Measurements from ENCODE around the gene SORBS1. TPM values are rescaled to one million over a fixed set of nuclear protein-coding genes. Genes with fewer than 3 reads are reported as not detected.

The SORBS1 gene
- total and polyA plus RNA-seq, 4 donors: 33.2 to 71.3 (median 44.1) TPM

- H3K36me3 ChIP-seq (ENCODE audit: control insufficient read depth in 4 of 4, insufficient read depth in 3 of 4, low read depth in 1 of 4, low read length in 3 of 4): peaks cover 0 to 2% (median 0%) of the 10 kb centered on the region in 4 donors
- TF ChIP-seq HNF4A (conservative IDR thresholded peaks at IDR 0.05) (no peak), EGR1 (IDR thresholded peaks at IDR 0.05; ENCODE audit: low read depth in 2 of 2) (no peak), FOXA1 (IDR thresholded peaks at IDR 0.05) (no peak), HNF4G (IDR thresholded peaks at IDR 0.05) (no peak), YY1 (IDR thresholded peaks at IDR 0.05) (peak; percentile 16), NR2F2 (IDR thresholded peaks at IDR 0.05) (peak; percentile 35), FOXA2 (IDR thresholded peaks at IDR 0.05) (no peak), GABPA (IDR thresholded peaks at IDR 0.05 in 1 of 2, conservative IDR thresholded peaks at IDR 0.05 in 1 of 2) (no peak)
- no peaks in the 10 kb centered on the region for H3K27me3 ChIP-seq (ENCODE audit: control insufficient read depth in 4 of 4, insufficient read depth in 4 of 4, low read length in 3 of 4)
- peaks cover 4 to 12% (median 11%) of the 10 kb centered on the region in 4 donors for H3K4me1 ChIP-seq (ENCODE audit: control insufficient read depth in 4 of 4, insufficient read depth in 4 of 4, low read length in 3 of 4)
- H3K27ac ChIP-seq (ENCODE audit: low read depth in 1 of 2, low read length in 2 of 2): no peak overlapping the region
- H3K9me3 ChIP-seq (ENCODE audit: control insufficient read depth in 4 of 4, low read length in 3 of 4): no peaks in the 10 kb centered on the region
- H3K9ac ChIP-seq (ENCODE audit: low read depth in 1 of 2, low read length in 2 of 2): no peak overlapping the region
- no peak overlapping the region for H3K4me3 ChIP-seq (ENCODE audit: low read depth in 1 of 3, low read length in 3 of 3)
- 76% methylated on average over 6 of the region's 6 CpGs for WGBS
- no peak for DNase-seq (ENCODE audit: low spot score)
Measured at GRCh38 chr10:95533590-95533989, 27.6 kb downstream of the SORBS1 start.

GRCh38 chr10:95532536-95532935 lies 28.6 kb downstream of the SORBS1 start:
- peaks cover 0 to 2% (median 0%) of the 10 kb centered on the region in 4 donors for H3K36me3 ChIP-seq (ENCODE audit: control insufficient read depth in 4 of 4, insufficient read depth in 3 of 4, low read depth in 1 of 4, low read length in 3 of 4)
- WGBS: 94% methylated on average over 2 of the region's 2 CpGs
- no peak overlapping the region for H3K4me3 ChIP-seq (ENCODE audit: low read depth in 1 of 3, low read length in 3 of 3)
- H3K4me1 ChIP-seq (ENCODE audit: control insufficient read depth in 4 of 4, insufficient read depth in 4 of 4, low read length in 3 of 4): peaks cover 0 to 9% (median 5%) of the 10 kb centered on the region in 4 donors
- H3K9me3 ChIP-seq (ENCODE audit: control insufficient read depth in 4 of 4, low read length in 3 of 4): no peaks in the 10 kb centered on the region
- H3K27me3 ChIP-seq (ENCODE audit: control insufficient read depth in 4 of 4, insufficient read depth in 4 of 4, low read length in 3 of 4): no peaks in the 10 kb centered on the region
- no peak overlapping the region for H3K9ac ChIP-seq (ENCODE audit: low read depth in 1 of 2, low read length in 2 of 2)
- no peak for DNase-seq (ENCODE audit: low spot score)
- no peak overlapping the region for H3K27ac ChIP-seq (ENCODE audit: low read depth in 1 of 2, low read length in 2 of 2)
- TF ChIP-seq HNF4G (IDR thresholded peaks at IDR 0.05) (no peak), REST (IDR thresholded peaks at IDR 0.05) (no peak), RXRA (IDR thresholded peaks at IDR 0.05) (no peak), ATF3 (IDR thresholded peaks at IDR 0.05) (no peak), NR2F2 (IDR thresholded peaks at IDR 0.05) (no peak), JUND (IDR thresholded peaks at IDR 0.05) (no peak), CTCF (IDR thresholded peaks at IDR 0.05; ENCODE audit: low read depth, low read length, missing input control) (no peak), YY1 (IDR thresholded peaks at IDR 0.05) (no peak), EGR1 (IDR thresholded peaks at IDR 0.05; ENCODE audit: low read depth in 2 of 2) (no peak), GABPA (IDR thresholded peaks at IDR 0.05 in 1 of 2, conservative IDR thresholded peaks at IDR 0.05 in 1 of 2) (no peak), HNF4A (conservative IDR thresholded peaks at IDR 0.05) (no peak), ZBTB33 (IDR thresholded peaks at IDR 0.05) (no peak), SP1 (IDR thresholded peaks at IDR 0.05) (no peak)

Data from liver (tissue), 9 donors.